Measurements from ENCODE around the gene SDHAF3. TPM values are rescaled to one million over a fixed set of nuclear protein-coding genes. Genes with fewer than 3 reads are reported as not detected.

The SDHAF3 gene
- 25.0 TPM for total RNA-seq (2021; ENCODE audit: unreplicated experiment)
- 21.5 and 33.4 TPM in 2 replicates for polyA plus RNA-seq (2012)
- percentile 76 among the genes with signal in this experiment for Bru-seq, nascent RNA
- percentile 65 among the genes with signal in this experiment for BruChase-seq, experiment 1, labeled RNA remaining after a 6-hour chase
- percentile 63 among the genes with signal in this experiment for BruChase-seq, experiment 2, labeled RNA remaining after a 2-hour chase
- long read RNA-seq, transcript SDHAF3-202 (2 exons, 2,060 nt) = major isoform, 29 of 34 reads
- long read RNA-seq, partial matches to known transcripts = 1 of 34 reads
- long read RNA-seq, other reads (novel, unspliced or antisense) = 4 of 34 reads

GRCh38 chr7:97117372-97118188 lies at the start of gene SDHAF3:
TSS of gene SDHAF3 (plus strand) at chr7:97117698. CDS start at chr7:97117724, 26 bp downstream.
- ChIA-PET CTCF (interaction anchor here (0.6 kb wide), 1 partner anchor 13 kb away, joined by 3 read pairs; no protein-coding TSS in a partner anchor), RAD21 (ENCODE audit: low non-redundant PET in 1 of 2, low total read pairs in 2 of 2, uncharacterized antibody in 2 of 2, unreplicated experiment in 2 of 2) (no interaction called here), POLR2A (interaction anchor here (0.7 to 1.6 kb wide), 3 partner anchors 13 to 755 kb away, joined by 3 read pairs; partner anchors contain the start of gene ASNS)
- Histone ChIP-seq H3K4me3 (replicated peaks in 1 of 2; ENCODE audit: low read depth in 1 of 2, low read length in 2 of 2) (peak within 1 kb of the TSS; percentile 83 to 85), H3K27ac (ENCODE audit: low read depth, low read length) (peak within 1 kb of the TSS; percentile 56), H3K27me3 (ENCODE audit: insufficient read depth, low read length) (no peaks in the 10 kb centered on the region), H3K9me3 (ENCODE audit: control insufficient read depth in 1 of 2, insufficient read depth in 1 of 2, low read depth in 1 of 2, low read length in 2 of 2) (no peaks in the 10 kb centered on the region), H3K4me1 (ENCODE audit: control insufficient read depth in 1 of 2, insufficient read depth in 2 of 2, low read length in 2 of 2) (peaks cover 2 to 15% of the 10 kb centered on the region in 2 experiments; a peak in 3 of 4 replicates), H3K9me2 (ENCODE audit: insufficient read depth) (no peaks in the 10 kb centered on the region), H3K79me2 (ENCODE audit: insufficient read depth, low read length) (peaks cover 48% of the 10 kb centered on the region), H3K9ac (ENCODE audit: low read length) (peak within 1 kb of the TSS; percentile 90), H3K36me3 (ENCODE audit: control insufficient read depth in 1 of 2, insufficient read depth in 2 of 2, low read length in 2 of 2) (no peaks in the 10 kb centered on the region), H3K4me2 (ENCODE audit: low read length) (peak within 1 kb of the TSS; percentile 75), H4K20me1 (ENCODE audit: insufficient read depth) (no peaks in the 10 kb centered on the region), H2AFZ (ENCODE audit: low read depth, low read length, poor library complexity, severe bottlenecking) (peak within 1 kb of the TSS; percentile 57)
- DNase-seq (ENCODE audit: low read depth, low spot score) (peak; percentile 96), ATAC-seq (peak; percentile 94)
- BruUV-seq (replicated peaks) = TSS peak; percentile 56
- intact Hi-C loops (cut with micrococcal nuclease) = loop anchor here (1.0 kb wide), 1 partner anchor 755 kb away; the partner anchor contains the start of gene ASNS
- TF ChIP-seq EGR1 (IDR thresholded peaks at IDR 0.05; ENCODE audit: low read depth) = 0 out of 2 replicates have a peak, but pooled peaks have one; percentile 12
- peak; percentile 86 for TF ChIP-seq SRF (IDR thresholded peaks at IDR 0.05; ENCODE audit: low read depth)
- TF ChIP-seq CEBPB (IDR thresholded peaks at IDR 0.05; ENCODE audit: low read depth) = peak; percentile 81
- TF ChIP-seq POLR2AphosphoS5 (IDR thresholded peaks at IDR 0.05; ENCODE audit: low read depth, low read length) = peak; percentile 99
- peak; percentile 80 for TF ChIP-seq POLR2A (IDR thresholded peaks at IDR 0.05; ENCODE audit: borderline replicate concordance, extremely low read depth, insufficient read depth, insufficient read length)
- peak; percentile 81 for TF ChIP-seq ELF1 (IDR thresholded peaks at IDR 0.05; ENCODE audit: borderline replicate concordance, low read depth)
- TF ChIP-seq CBX3 (IDR thresholded peaks at IDR 0.05; ENCODE audit: low read depth) = peak; percentile 99
- TF ChIP-seq ZBTB33 (IDR thresholded peaks at IDR 0.05; ENCODE audit: extremely low read depth, insufficient replicate concordance, low read length) = peak; percentile 43
- TF ChIP-seq EZH2 (IDR thresholded peaks at IDR 0.05) = no peak
- peak; percentile 65; the same call in 1 of the 2 replicates for TF ChIP-seq SIN3A (IDR thresholded peaks at IDR 0.05; ENCODE audit: low read depth)
- TF ChIP-seq ZFX (IDR thresholded peaks at IDR 0.05) = peak; percentile 71
- TF ChIP-seq SP1 (IDR thresholded peaks at IDR 0.05; ENCODE audit: low read depth) = peak; percentile 84
- peak; percentile 95 for TF ChIP-seq MAX (IDR thresholded peaks at IDR 0.05)
- peak; percentile 84 for TF ChIP-seq YY1 (IDR thresholded peaks at IDR 0.05; ENCODE audit: extremely low read depth, insufficient replicate concordance, low read depth, low read length)
- peak; percentile 58 for TF ChIP-seq TCF7L2 (IDR thresholded peaks at IDR 0.05; ENCODE audit: borderline replicate concordance, extremely low read depth, insufficient read depth, insufficient read length)
- TF ChIP-seq FOSL1 (IDR thresholded peaks at IDR 0.05; ENCODE audit: low read depth) = no peak
- TF ChIP-seq CTCF (IDR thresholded peaks at IDR 0.05 in 2 of 3, conservative IDR thresholded peaks at IDR 0.05 in 1 of 3; ENCODE audit: borderline replicate concordance in 1 of 3, insufficient read depth in 1 of 3, low read depth in 2 of 3, low read length in 2 of 3) = no peak
- TF ChIP-seq JUND (IDR thresholded peaks at IDR 0.05) = no peak

All from HCT116 (cell line).